K562 (cell line): Measurements from ENCODE around the gene SRC. TPM values are rescaled to one million over a fixed set of nuclear protein-coding genes. Genes with fewer than 3 reads are reported as not detected.

Experiments used
- ZNF384 ChIP-seq: IDR thresholded peaks from 2 replicates; pipeline ENCODE4 v1.6.1; 2012; ENCODE audit warnings: low read depth, low read length, improper control_type of control experiment
- polyA plus RNA-seq, 8 experiments: library from polyadenylated mRNA; depleted of rRNA in 4 of 8; stranded (reverse) in 5 of 8; unstranded in 3 of 8; fragments of >200 nt; fragmentation: Nextera tagmentation in 2 of 8; fragmentation: Illumina TruSeq in 1 of 8; extraction: Ambion mirVana in 2 of 8; extraction: Trizol in 1 of 8; gene quantifications; 2 replicates each; pipeline versions ENCODE4 v1.2.1 to v1.2.3, GENCODE V29; 2011 to 2014; ENCODE audit warnings: inconsistent platforms in 1 of 8, missing spikeins in 1 of 8
- total RNA-seq, 7 experiments: library from RNA; depleted of rRNA in 6 of 7; stranded (reverse); fragments of >200 nt in 6 of 7; fragmentation: Illumina TruSeq in 2 of 7; extraction: Trizol in 2 of 7; gene quantifications; 2 replicates each; pipeline versions ENCODE4 v1.2.1 to v1.2.3, GENCODE V29; 2011 to 2021; ENCODE audit warnings: low replicate concordance in 1 of 7
- TF ChIP-seq, protein P1 (sequence below), 2 experiments: fragments of 450-650 bp; IDR thresholded peaks; 2 replicates each; pipeline ENCODE4 v1.6.1; 2016; ENCODE audit warnings: mild to moderate bottlenecking in 2 of 2, borderline replicate concordance in 1 of 2, low read depth in 1 of 2, moderate library complexity in 1 of 2

Gene SRC
- total and polyA plus RNA-seq, 9 of the 15 experiments (the other 6 are each of a cell fraction or from before 2014, with no cell fraction given): 0.06 to 8.5 (median 3.1) TPM

DNA sequence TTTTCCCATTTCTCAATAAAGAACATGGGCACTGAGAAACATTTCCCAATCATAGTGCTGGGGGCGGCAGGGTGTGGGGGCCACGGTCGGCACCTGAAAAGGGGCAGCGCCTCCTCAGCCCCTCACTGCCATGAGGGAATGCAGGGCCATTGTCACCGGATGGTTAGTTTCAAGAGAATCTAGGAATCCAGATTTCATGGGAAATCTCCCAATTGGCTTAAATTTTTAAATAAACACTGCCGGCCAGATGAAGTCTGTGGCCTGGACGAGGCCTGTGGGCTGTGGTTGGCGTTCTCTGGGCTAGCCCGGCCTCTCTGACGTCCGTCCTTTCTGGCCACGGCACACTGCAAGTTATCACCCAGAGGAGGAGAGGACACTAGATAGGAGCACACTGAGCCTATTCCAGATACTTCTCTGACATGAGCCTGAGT lies 30.9 kb upstream of the SRC start (continued):
- TF ChIP-seq, protein P1, sequence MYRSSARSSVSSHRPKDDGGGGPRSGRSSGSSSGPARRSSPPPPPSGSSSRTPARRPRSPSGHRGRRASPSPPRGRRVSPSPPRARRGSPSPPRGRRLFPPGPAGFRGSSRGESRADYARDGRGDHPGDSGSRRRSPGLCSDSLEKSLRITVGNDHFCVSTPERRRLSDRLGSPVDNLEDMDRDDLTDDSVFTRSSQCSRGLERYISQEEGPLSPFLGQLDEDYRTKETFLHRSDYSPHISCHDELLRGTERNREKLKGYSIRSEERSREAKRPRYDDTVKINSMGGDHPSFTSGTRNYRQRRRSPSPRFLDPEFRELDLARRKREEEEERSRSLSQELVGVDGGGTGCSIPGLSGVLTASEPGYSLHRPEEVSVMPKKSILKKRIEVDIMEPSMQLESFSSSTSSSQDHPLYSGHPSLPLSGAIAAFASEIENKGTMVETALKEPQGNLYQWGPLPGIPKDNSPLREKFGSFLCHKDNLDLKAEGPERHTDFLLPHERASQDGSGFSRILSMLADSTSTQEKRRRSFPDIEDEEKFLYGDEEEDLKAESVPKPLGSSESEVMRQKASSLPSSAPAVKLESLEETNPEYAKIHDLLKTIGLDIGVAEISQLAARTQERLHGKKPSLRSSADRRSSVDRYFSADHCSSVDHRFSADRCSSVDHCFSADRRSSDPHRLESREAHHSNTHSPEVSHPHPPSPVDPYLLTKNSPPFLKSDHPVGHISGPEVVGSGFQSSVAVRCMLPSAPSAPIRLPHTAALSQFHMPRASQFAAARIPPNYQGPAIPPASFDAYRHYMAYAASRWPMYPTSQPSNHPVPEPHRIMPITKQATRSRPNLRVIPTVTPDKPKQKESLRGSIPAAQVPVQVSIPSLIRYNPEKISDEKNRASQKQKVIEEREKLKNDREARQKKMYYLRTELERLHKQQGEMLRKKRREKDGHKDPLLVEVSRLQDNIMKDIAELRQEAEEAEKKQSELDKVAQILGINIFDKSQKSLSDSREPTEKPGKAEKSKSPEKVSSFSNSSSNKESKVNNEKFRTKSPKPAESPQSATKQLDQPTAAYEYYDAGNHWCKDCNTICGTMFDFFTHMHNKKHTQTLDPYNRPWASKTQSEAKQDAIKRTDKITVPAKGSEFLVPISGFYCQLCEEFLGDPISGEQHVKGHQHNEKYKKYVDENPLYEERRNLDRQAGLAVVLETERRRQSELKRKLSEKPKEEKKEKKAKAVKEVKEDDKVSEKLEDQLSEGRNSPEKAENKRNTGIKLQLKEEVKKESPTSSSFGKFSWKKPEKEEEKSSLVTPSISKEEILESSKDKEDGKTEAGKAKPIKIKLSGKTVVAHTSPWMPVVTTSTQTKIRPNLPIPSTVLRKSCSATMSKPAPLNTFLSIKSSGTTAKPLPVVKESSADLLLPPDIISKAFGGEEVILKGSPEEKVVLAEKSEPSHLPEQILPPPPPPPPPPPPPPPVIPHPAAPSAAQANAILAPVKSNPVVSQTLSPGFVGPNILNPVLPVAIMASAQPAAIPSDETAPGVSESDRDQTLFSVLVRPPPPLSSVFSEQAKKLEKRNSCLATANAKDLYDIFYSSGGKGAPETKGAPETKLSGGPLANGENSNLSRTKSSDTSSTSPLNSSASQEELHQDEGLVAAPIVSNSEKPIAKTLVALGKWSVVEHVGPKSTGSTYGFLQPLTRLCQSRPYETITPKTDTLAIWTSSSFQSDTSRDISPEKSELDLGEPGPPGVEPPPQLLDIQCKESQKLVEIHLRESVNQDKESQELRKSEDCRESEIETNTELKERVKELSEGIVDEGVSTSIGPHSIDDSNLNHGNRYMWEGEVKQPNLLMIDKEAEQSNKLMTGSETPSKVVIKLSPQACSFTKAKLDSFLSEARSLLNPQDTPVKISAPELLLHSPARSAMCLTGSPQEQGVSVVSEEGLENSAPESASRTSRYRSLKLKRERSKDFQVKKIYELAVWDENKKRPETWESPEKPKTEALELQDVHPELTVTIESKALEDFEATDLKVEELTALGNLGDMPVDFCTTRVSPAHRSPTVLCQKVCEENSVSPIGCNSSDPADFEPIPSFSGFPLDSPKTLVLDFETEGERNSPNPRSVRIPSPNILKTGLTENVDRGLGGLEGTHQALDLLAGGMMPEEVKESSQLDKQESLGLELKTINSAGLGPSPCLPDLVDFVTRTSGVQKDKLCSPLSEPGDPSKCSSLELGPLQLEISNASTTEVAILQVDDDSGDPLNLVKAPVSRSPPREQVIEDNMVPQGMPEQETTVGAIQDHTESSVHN (IDR thresholded peaks at IDR 0.05; ENCODE audit: borderline replicate concordance in 1 of 2, low read depth in 1 of 2): no peak
- TF ChIP-seq ZNF384: no peak
